SK-N-MC (cell line): Measurements from ENCODE around the gene RBM47.

Experiments
- EZH2 ChIP-seq: fragments of 200-600 bp; sonication (generic); IDR thresholded peaks from one replicate; pipeline ENCODE4 v1.6.1; 2017; ENCODE audit warnings: antibody characterized with exemption
- FOXP2 ChIP-seq: optimal IDR thresholded peaks from 2 replicates; pipeline ENCODE3; 2011; ENCODE audit warnings: mild to moderate bottlenecking, moderate library complexity; ENCODE audit not compliant: insufficient read depth; ENCODE audit errors: extremely low read length, control extremely low read depth
- POLR2AphosphoS5 ChIP-seq: IDR thresholded peaks from 2 replicates; pipeline ENCODE4 v1.6.1; 2012; ENCODE audit warnings: mild to moderate bottlenecking, low read depth, low read length, borderline replicate concordance

GRCh38 chr4:40439519-40439918 is 190.1 kb downstream of the RBM47 start:
- TF ChIP-seq EZH2 (no peak), POLR2AphosphoS5 (no peak), FOXP2 (no peak)
